GM12892 (cell line): ENCODE results near the gene LZTR1.

Experiments used
- DNase-seq: peaks from one replicate; pipeline ENCODE4 v3.0.0; 2011; ENCODE audit not compliant: insufficient read length
- FAIRE-seq: peaks from 2 replicates; lab custom pipeline; 2011; peaks lifted over from hg19 to GRCh38; lab: Jason Lieb, UNC
- POLR2A ChIP-seq: IDR thresholded peaks from 2 replicates; pipeline ENCODE4 v1.6.1; 2011; ENCODE audit warnings: low read depth, low read length, control low read depth
- POLR2AphosphoS5 ChIP-seq: IDR thresholded peaks from 2 replicates; pipeline ENCODE4 v1.6.1; 2011; ENCODE audit warnings: low read depth, low read length, control low read depth
- TAF1 ChIP-seq: IDR thresholded peaks from 2 replicates; pipeline ENCODE4 v1.6.1; 2011; ENCODE audit warnings: low read depth, mild to moderate bottlenecking, control low read depth, low read length, borderline replicate concordance

LZTR1 gene

DNA sequence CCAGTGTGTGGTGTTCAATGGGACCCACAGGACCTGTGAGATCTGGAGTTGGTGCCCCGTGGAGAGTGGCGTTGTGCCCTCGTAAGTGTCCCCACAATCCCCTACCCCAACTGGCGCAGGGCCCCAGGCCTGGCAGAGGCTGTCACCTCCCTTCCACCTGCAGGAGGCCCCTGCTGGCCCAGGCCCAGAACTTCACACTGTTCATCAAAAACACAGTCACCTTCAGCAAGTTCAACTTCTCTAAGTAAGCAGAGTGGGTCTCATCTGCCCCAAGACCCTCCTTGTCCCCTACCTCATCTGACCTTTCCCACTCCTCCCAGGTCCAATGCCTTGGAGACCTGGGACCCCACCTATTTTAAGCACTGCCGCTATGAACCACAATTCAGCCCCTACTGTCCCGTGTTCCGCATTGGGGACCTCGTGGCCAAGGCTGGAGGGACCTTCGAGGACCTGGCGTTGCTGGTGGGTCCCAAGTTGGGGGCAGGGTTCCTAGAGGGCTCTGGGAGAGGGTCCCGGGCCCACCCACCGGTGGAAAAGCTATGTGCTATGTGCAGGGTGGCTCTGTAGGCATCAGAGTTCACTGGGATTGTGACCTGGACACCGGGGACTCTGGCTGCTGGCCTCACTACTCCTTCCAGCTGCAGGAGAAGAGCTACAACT lies 41.0 kb downstream of the LZTR1 start:
- no peak for TF ChIP-seq POLR2A
- TF ChIP-seq POLR2AphosphoS5 = no peak
- no peak for TF ChIP-seq TAF1
- DNase-seq = no peak
- FAIRE-seq = no peak

GRCh38 chr22:21025266-21025665 lies 43.2 kb downstream of the LZTR1 start:
- no peak for DNase-seq
- TF ChIP-seq POLR2A (no peak), TAF1 (no peak), POLR2AphosphoS5 (no peak)
- no peak for FAIRE-seq

- FAIRE-seq (no peak), DNase-seq (no peak)
- TF ChIP-seq POLR2A (no peak), TAF1 (no peak), POLR2AphosphoS5 (no peak)
Observed at GRCh38 chr22:21025763-21026755, 44.0 kb downstream of the LZTR1 start.

DNA sequence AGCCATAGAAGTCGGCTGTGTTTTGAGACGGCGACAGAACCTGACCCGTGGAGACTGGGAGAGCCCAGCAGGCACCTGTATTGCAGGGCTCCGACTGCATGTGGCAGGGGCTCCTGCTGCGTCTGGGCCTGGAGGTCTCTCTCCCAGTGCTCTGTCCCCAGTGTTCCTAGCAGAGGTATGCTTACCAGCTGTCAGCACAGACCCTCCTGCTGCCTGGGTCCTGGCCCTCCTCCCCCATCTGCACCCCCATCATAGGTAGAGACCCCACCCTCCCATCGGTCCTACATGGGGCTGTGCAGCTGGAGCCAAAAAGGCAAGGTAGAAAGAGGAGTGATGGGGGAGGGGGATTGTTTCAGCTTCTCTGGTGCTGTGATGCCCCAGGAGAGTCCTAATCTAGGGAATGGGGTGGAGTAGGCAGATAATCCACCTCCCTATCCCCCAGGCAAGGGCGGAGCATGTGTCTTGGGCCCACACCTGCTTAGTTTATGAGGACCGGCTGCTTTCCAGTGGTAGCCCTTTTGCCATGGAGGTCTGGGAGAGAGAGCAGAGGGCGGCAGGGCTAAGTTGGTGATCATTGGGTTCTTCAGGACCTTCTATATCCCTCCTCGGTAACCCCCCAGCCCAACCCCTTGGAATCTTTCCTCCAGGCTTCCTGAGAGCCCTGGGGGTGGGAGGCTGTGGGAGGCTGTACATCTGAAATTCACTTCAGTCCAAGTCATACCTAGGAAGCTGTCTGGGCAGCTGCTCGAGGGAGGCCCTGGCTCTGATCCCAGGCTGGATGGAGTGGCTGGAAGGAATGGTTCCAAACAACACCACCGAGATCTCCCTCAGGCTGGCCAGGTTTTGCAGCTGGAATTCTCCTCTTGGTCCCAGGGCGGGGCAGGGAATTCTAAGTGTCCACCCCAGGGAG lies 44.9 kb downstream of the LZTR1 start:
- TF ChIP-seq POLR2AphosphoS5 (no peak), POLR2A (no peak), TAF1 (no peak)
- DNase-seq (no peak), FAIRE-seq (no peak)

DNA sequence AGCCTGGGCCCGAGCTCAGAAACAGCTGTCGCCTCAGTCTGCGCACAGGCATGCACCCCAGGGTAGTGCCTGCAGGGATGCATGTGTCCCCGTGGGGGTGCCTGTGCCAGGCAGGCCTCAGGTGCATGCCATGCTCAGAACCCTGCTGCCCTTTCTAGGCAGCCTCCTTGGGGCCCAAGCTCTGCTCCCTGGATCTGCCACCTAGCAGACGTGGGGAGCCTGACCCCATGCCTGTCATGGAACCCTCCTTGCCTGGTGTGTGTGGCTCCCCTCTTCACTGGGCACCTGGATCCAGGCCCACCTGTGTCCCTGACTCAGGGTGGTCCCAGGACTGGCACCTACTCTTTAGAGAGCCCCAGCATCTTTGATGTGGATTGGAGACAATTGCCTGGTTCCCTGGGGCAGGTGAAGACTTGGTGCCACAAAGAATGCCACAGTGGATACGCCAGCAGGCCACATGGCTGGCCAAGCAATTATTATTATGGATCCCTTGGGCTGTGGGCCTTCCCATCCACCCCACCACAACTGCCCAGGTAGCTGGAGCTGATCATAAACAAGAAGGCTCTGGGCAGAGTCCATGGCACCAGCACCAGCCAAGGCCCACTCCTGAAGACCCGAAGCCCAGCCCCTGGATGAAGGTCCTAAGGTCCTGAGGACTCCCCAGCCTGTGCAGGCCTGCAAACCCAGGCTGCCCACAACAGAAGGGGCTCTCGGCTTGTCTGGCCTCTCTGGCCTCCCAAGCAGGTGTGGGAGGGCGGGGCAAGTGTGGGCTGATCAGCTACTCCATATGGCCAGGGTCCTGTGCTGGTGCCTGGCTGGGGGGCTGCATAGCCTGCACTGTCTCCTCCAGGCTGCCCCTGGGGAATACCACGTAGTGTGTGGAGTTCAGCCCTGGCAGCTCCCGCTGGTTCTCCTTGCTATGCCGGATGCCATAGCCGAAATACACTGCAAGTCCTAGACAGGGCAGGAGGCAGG lies 46.5 kb downstream of the LZTR1 start:
- TF ChIP-seq POLR2AphosphoS5 (no peak), TAF1 (no peak), POLR2A (no peak)
- FAIRE-seq = no peak

GRCh38 chr22:21029486-21030025 lies 47.5 kb downstream of the LZTR1 start:
- FAIRE-seq (no peak), DNase-seq (no peak)
- TF ChIP-seq POLR2AphosphoS5 = no peak
- no peak for TF ChIP-seq TAF1

More for the DNA sequence above, 46.5 kb downstream of the LZTR1 start:
- DNase-seq = no peak

- DNase-seq (no peak), FAIRE-seq (no peak)
- TF ChIP-seq TAF1 (no peak), POLR2AphosphoS5 (no peak), POLR2A (no peak)
Observed at GRCh38 chr22:21030032-21030431, 47.9 kb downstream of the LZTR1 start.

DNA sequence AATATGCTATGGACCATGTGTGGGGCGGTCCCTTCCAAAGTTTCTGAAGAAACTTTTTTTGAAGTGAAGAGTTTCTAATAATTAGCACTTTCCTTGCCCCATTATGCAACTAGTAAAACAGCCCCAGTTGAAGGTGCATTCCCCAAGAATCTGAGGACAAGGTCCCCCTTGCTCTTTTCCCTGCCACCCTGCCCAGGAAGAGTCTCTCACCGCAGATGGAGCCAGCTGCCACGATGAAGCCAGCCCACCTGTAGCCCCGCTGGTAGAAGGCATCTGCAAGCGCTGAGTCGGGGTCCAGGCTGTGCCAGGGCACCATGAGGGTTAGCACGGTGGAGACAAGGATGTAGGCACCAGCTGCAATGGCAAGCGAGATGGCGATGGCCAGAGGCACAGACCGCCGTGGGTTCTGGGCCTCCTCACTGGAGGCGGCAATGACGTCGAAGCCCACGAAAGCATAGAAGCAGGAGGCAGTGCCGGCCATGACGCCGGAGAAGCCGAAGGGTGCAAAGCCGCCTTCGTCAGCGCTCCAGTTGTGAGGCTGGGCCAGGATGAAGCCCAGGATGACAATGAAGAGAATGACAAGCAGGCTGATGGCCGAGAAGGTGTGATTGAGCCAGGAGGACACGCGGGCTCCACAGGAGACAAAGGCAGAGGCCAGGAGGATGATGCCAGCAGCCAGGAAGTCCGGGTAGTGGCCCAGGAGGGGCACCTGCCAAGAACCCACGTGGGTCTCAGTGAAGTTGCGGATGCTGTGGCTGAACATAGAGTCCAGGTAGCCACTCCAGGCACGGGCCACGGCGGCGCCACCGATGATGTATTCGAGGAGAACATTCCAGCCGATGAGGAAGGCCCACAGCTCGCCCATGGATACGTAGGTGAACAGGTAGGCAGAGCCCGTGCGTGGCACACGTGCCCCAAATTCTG lies 48.8 kb downstream of the LZTR1 start:
- DNase-seq (no peak), FAIRE-seq (no peak)
- TF ChIP-seq TAF1 (no peak), POLR2AphosphoS5 (no peak), POLR2A (no peak)

- FAIRE-seq (no peak), DNase-seq (no peak)
- TF ChIP-seq POLR2A = no peak
- no peak for TF ChIP-seq POLR2AphosphoS5
- TF ChIP-seq TAF1 = no peak
Observed at GRCh38 chr22:21031545-21032036, 49.5 kb downstream of the LZTR1 start.
